ENCODE data around the gene KIF7. TPM values are rescaled to one million over a fixed set of nuclear protein-coding genes. Genes with fewer than 3 reads are reported as not detected.

KIF7 gene
- total and polyA plus RNA-seq, 10 of the 15 experiments (the other 5 are each of a cell fraction or from before 2014, with no cell fraction given): 0.01 to 0.36 (median 0.10) TPM; not detected in 2

DNA sequence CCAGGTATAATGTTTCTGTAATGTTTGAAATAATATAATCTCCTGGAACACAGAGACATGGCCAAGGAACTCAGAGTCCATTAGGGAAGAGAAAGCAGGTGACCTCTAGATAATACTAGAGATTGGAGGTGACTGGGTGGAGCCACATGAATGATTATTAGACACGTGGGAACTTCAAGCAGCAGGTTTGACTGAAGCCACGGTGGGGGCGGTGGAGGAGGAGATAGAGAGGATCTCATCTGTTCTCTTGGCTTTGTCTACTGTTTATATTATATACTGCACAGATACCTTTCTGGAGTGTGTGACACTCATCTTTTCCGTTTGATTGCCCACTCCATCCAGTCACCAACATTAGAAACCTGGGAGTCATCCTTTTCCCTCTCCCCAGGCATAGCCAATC, 33.7 kb downstream of the KIF7 start (continued):
- TF ChIP-seq PBX3 (IDR thresholded peaks at IDR 0.05; ENCODE audit: insufficient replicate concordance, low read depth, low read length): no peak
- no peak for TF ChIP-seq BCLAF1 (IDR thresholded peaks at IDR 0.05)
- TF ChIP-seq LARP7 (IDR thresholded peaks at IDR 0.05): no peak
- TF ChIP-seq CREM (IDR thresholded peaks at IDR 0.05; ENCODE audit: low read depth): no peak
- TF ChIP-seq BACH1 (IDR thresholded peaks at IDR 0.05; ENCODE audit: borderline replicate concordance): no peak
- no peak for TF ChIP-seq ZSCAN29 (IDR thresholded peaks at IDR 0.05)
- TF ChIP-seq SKIL (IDR thresholded peaks at IDR 0.05; ENCODE audit: low read depth, poor library complexity, severe bottlenecking): no peak
- no peak for TF ChIP-seq SMC3 (IDR thresholded peaks at IDR 0.05; ENCODE audit: borderline replicate concordance, low read length)
- TF ChIP-seq, protein P1, sequence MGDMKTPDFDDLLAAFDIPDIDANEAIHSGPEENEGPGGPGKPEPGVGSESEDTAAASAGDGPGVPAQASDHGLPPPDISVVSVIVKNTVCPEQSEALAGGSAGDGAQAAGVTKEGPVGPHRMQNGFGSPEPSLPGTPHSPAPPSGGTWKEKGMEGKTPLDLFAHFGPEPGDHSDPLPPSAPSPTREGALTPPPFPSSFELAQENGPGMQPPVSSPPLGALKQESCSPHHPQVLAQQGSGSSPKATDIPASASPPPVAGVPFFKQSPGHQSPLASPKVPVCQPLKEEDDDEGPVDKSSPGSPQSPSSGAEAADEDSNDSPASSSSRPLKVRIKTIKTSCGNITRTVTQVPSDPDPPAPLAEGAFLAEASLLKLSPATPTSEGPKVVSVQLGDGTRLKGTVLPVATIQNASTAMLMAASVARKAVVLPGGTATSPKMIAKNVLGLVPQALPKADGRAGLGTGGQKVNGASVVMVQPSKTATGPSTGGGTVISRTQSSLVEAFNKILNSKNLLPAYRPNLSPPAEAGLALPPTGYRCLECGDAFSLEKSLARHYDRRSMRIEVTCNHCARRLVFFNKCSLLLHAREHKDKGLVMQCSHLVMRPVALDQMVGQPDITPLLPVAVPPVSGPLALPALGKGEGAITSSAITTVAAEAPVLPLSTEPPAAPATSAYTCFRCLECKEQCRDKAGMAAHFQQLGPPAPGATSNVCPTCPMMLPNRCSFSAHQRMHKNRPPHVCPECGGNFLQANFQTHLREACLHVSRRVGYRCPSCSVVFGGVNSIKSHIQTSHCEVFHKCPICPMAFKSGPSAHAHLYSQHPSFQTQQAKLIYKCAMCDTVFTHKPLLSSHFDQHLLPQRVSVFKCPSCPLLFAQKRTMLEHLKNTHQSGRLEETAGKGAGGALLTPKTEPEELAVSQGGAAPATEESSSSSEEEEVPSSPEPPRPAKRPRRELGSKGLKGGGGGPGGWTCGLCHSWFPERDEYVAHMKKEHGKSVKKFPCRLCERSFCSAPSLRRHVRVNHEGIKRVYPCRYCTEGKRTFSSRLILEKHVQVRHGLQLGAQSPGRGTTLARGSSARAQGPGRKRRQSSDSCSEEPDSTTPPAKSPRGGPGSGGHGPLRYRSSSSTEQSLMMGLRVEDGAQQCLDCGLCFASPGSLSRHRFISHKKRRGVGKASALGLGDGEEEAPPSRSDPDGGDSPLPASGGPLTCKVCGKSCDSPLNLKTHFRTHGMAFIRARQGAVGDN (IDR thresholded peaks at IDR 0.05): no peak
- TF ChIP-seq YY1 (IDR thresholded peaks at IDR 0.05; ENCODE audit: low read depth, low read length): no peak
- no peak for TF ChIP-seq SUPT20H (IDR thresholded peaks at IDR 0.05; ENCODE audit: borderline replicate concordance, control insufficient read depth, low read depth, low read length)
- TF ChIP-seq, protein P2, sequence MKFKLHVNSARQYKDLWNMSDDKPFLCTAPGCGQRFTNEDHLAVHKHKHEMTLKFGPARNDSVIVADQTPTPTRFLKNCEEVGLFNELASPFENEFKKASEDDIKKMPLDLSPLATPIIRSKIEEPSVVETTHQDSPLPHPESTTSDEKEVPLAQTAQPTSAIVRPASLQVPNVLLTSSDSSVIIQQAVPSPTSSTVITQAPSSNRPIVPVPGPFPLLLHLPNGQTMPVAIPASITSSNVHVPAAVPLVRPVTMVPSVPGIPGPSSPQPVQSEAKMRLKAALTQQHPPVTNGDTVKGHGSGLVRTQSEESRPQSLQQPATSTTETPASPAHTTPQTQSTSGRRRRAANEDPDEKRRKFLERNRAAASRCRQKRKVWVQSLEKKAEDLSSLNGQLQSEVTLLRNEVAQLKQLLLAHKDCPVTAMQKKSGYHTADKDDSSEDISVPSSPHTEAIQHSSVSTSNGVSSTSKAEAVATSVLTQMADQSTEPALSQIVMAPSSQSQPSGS (IDR thresholded peaks at IDR 0.05; ENCODE audit: low read length): no peak
- no peak for TF ChIP-seq MYC (IDR thresholded peaks at IDR 0.05; ENCODE audit: insufficient read depth, insufficient read length, insufficient replicate concordance, low read length, severe bottlenecking)

All from GM12878 (cell line).